SIG-M5 (cell line): ENCODE measurements around the gene SIRT3.
"Not testable (repeated sequence)": the region's sequence is repeated elsewhere in the genome, so short reads cannot be mapped to it uniquely, and the experiment has no call there.

Experiments used
- DNase-seq: peaks from one replicate; lab custom pipeline; 2025; lab: John Stamatoyannopoulos, UW

The SIRT3 gene

DNA sequence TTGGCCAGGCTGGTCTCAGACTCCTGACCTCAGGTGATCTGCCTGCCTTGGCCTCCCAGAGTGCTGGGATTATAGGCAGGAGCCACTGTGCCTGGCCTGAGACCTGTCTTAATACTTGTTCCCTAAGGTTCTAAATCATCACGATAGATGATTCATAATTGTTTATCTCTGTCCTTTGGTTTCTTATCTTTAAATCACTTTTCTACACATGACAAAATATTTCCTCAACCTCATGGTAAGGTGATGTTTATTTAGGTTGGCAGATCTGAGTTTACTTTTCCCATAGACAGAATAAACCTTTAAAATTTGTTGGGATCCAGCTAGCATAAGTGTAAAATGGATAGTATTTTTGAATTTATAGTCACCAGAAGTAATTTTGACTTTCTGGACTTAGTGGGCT lies 4.2 kb upstream of the SIRT3 start:
- DNase-seq, result no peak

DNA sequence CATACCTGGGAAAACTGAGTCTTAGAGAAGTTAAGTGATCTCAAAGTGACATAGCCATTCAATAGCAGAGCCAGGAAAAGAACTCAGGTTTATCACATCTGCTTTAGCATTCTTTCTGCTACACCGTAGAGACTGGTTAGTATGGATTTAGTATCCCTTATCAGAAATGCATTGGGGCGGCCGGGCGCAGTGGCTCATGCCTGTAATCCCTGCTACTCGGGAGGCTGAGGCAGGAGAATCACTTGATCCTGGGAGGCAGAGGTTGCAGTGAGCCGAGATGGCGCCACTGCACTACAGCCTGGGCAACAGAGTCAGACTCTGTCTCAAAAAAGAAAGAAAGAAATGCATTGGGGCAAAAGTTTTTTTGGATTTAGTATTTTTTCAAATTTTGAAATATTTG lies 2.2 kb upstream of the SIRT3 start:
- DNase-seq, result not testable (repeated sequence)

DNA sequence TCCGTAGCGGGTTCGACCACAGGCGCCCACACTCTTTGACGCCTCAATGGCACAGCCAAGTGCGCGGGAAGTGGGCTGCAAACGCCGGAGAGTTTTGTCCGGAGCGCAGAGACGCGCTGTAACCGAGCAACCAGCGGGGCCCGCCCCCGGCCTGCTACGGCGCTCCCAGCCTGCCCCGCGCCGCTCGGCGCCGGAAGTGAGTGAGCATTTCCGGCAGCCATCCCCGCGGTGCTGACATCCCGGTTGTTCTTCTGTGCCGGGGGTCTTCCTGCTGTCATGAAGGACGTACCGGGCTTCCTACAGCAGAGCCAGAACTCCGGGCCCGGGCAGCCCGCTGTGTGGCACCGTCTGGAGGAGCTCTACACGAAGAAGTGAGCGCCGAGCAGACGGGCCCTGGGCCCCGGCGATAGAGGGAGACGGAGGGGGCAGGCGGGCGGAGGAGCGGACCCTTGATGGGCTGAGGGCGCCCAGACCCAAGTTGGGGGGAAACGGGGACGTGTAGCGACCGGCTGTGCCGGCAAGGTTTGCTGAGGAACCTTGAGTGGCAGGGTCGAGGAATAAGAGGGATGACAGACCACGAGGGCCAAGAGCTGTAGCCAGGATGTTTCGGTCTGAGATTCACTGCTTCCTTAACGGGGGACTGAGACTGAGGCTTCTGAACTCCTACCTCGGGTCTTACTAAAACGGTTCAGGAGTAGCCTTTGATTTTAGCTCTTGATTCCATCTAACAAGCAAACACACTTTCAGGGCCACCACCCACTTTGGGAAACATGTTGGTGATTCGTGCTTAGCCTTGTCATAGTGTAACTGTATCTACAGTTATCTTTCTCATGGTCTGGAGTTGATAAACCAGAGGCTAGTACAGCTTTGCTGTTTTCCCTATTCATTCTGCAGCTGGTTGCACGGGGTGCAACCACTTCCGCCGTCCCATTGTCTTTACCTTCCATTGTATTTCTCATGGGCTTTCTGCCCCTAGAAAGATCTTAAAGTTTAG lies 929 bp upstream of the SIRT3 start, which contains the start of gene PSMD13:
Gene PSMD13, plus strand, starts transcription at position 203 of the 994 bp plus-strand sequence. Its CDS starts 74 bp downstream, at position 277.
- no peak for DNase-seq

DNA sequence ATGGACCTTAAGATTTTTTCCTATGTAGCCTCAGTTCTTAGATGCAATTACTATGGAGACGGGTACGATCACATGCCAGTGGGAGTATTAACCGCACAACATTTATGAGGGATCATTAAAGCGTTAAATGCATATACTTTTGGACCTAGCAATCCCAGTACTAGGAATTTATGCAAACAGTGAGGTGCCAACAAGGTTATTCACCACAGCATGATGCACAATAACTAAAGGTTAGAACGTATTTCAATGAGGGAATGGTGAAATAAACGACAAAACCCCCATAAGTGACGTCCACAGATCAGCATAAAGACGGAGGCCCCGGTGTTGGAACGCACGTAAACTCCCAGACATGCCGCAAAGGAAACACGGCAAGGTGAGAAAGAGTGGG lies 539 bp downstream of the SIRT3 start:
- DNase-seq, result no peak

DNA sequence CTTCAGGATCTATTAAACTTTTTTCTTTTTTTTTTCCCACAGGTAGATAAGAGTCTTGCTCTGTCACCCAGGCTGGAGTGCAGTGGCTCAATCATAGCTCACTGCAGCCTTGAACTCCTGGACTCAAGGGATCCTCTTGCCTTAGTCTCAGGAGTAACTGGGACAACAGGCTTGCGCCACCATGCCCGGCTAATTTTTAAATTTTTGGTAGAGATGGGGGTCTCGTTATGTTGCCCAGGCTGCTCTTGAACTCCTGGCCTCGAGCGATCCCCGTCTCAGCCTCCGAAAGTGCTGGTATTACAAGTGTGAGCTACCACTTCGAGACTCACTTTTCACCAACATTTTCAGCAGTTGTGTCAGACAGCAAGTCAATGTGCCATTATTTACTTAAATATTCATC lies 962 bp downstream of the SIRT3 start:
- DNase-seq, result no peak

DNA sequence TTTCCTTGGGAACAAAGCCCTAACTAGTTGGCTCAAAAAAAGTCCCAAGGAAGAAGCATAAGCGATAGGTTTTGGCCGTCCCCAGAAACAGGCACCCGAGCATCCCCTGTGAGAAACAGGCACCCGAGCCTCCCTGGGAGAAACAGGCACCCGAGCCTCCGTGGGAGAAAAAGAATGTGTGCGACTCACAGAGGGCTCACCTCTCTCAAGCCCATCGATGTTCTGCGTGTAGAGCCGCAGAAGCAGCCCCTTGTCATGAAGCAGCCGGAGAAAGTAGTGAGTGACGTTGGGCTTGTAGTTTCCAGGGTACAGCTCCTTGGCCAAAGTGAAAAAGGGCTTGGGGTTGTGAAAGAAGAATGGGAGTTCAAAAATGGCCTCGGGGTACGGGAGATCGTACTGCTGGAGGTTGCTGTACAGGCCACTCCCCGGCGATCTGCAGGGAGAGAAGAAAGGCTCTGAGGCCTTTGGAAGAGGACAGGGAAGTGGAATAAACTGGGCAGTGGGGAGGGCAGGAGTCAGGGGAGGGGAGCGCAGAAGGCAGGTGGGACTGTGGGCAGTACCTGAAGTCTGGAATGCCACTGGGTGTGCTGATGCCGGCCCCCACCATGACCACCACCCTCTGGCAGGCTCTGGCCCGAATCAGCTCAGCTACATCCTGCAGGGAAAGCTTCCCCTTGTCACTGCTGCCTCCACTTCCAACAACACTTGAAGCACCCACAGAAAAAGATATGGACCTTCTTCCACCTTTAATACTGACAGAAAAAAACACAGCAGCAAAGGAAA lies 3.2 kb downstream of the SIRT3 start:
- DNase-seq, result no peak

DNA sequence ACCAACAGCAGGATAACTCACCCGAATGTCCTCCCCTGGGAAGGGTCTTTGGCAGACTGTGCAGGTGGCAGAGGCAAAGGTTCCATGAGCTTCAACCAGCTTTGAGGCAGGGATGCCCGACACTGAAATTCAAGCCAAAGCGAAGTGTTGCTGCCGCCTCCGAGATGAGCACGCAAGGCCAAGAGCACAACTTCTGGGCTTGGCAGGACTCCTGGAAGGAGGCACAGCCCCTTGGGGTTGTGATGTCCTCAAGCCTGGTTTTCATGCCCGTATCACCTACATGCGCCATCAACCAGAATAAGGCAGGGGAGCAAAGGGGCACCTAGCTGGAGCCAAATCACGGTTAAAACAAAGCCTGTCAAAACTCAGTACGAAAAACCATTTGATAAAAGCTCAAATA lies 5.7 kb downstream of the SIRT3 start:
- DNase-seq, result no peak

DNA sequence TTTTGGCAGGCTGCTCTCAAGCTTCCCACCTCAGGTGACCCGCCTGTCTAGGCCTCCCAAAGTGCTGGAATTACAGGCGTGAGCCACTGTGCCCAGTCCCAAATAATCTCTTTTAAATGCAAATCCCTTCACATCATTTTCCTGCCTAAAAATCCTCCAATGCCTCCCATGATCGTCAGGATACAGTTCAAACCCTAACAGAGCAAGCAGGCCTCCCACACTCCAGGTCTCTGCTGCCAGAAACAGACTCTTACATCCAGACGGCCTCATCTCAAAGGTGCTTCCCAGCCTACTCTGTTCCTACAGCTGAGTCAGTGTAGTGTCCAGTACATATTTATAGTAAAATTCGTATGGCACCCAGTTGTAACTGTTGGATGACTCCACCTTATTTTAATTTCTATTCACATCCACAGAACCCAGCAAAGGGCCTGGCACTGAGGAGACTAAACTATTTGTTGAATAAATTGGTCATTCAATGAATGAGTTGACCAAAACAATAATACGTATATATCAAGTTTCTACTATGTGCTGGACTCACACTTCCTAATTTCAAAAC lies 8.2 kb downstream of the SIRT3 start:
- no peak for DNase-seq

DNA sequence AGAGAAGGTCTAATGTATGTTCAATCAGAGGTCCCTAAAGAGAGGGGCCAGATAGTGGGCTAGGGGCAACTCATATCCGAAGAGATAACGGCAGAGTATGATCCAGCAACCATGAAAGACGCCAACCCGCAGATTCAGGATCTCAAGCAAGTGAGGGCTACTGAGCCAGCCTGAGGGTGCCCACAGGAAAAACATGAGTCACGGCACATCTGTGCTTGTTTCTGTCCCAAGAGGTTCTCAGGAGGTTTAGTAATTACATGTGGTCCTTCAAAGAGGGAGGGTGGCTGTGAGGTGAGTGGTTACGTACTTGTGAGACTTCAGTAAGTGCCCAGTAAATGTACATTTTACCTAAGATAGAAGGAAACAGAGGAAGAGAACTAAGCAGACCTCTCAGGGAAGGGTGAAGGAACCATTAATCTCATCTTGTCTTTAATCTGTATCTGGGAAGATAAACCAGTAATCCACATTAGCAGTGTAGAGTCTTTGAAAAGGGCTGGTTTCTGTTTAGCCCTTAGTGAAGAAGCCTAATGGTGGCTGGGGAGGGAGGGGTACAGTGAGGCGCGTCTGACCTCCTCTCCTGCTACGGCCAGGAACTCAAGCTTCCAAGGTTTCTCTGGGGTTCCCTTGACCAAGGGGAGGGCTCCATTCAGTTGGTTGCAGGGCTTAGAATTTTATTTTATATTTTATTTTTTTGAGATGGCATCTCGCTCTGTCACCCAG lies 10.2 kb downstream of the SIRT3 start:
- DNase-seq, result no peak

DNA sequence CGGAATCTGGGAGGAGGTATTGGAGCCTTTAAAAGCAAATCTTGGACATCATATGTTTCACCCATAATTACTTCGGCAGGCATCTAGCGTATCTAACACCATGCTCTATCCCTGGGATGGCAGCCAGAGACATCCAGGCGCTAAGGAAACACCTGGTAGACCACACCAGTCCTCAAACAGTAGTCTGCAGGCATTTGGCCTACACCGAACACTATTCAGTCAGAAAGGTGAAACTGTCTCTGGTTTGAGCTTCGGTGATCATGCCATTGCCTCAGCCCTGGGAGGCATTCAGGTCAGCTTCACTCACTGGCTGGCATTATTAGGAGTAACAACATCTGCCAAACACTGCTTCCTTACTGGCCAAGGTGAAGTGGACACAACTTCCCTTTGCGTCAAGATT lies 11.7 kb downstream of the SIRT3 start:
- no peak for DNase-seq

DNA sequence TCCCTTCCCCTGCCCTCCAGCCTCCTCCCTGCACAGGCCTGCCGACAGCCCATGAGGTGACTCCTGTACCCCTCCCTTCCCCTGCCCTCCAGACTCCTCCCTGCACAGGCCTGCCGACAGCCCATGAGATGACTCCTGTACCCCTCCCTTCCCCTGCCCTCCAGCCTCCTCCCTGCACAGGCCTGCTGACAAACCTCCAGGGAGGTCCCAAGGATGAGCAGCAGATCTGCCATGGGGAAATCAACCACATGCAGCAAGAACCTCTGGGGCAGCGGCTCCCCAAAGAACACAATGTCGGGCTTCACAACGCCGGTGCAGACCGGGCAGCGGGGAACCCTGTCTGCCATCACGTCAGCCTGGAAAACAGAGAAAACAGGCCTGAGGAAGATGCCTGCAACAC lies 12.3 kb downstream of the SIRT3 start:
- DNase-seq, result no peak

DNA sequence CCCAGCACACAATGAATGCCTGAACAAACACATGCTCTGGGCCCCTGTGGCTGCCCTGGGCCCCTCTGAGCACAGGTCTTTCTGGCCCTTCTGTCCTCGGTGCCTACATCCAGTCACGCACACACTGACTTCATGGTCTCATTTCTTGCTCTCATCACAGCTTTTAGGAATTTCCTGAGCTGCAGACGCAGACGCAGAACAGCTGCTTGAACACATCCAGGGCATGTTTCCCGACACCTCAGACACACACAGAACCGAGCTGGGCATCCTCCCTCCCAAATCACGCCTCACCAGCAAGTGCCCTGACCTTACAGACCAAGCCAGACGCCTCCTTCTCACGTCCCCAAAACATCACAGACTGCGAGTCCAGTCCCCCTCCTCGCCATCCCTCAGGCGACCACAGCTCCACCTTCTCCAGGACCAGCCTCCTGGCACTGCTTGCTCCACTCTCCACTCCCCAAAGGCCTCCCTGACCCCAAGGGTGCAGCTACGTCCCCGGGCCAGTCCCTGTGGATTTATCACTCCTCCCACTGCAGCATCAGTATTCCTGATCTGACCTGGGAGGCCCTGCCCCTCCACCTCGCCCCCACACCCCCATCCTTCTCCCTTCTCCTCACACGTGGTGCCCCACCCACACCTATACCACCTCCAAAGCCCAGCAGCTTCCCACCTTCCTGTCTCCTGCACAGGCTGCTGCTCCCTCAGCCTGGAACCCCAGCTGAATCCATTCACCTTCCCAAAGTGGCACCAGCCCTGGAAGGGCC lies 12.9 kb downstream of the SIRT3 start:
- no peak for DNase-seq

DNA sequence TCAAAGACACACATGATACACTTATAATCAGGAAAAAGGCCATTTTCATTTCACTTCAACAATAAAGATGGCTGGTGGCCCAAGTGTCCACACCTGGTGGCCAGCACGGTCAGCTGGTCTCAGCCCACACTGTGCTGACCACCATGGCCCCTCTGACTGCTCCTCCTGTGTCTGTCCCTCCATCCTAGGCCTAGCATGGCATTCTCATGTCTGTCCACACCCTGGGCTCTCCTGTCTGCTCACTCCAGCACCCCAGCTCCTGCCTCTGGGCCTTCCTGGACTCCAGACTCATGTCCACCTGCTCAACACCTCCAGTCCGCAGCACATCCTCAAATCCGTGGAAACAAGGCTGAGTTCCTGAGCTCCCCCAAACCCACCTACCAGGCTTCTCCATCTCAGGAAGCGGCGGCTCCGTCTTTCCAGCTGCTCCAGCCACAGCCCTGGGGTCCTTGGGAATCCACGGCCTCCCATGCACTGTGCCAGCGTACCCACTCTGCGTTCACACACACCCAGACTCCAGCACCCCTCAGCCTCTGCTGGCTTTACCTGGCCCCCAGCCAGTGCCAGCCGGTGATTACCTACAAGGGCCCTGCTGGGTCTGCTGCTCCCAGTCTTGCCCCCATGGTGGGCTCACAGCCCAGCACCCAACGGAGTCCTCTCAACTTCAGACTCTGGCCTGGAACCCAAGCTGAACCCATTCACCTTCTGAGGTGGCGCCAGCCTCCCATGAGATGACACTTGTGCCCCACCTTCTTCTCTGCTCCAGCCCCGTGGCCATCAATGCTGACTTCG lies 13.9 kb downstream of the SIRT3 start:
- DNase-seq, result no peak

DNA sequence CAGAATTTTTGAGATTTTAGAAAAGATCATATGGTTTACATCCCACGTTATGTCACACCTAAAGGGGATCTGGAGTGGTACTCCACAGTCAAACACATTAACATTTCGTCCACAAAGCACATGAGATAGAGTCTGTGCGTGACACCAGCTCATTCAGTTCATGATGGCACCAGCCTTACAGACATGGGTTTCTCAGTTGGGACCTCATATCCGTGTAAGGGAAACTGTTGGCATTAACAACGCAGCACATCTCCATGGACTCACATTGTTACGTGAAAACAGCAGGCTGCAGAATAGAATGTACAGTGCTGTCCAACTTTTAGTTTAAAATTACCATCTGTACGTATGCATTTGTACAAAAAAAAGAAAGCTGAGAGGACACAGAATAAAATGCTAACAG lies 14.6 kb downstream of the SIRT3 start:
- DNase-seq, result no peak

DNA sequence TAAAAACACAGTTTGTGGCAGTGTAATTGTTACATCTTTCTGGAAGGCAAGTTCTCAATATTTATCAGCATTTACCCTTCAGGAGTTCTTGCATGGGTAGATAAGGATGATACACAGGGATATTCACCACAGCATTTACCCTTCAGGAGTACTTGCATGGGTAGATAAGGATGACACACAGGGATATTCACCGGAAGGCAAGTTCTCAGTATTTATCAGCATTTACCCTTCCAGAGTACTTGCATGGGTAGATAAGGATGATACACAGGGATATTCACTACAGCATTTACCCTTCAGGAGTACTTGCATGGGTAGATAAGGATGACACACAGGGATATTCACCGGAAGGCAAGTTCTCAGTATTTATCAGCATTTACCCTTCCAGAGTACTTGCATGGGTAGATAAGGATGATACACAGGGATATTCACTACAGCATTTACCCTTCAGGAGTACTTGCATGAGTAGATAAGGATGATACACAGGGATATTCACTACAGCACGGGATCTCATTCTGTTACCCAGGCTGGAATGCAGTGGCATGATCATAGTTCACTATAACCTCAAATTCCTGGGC lies 15.4 kb downstream of the SIRT3 start:
- not testable (repeated sequence) for DNase-seq

DNA sequence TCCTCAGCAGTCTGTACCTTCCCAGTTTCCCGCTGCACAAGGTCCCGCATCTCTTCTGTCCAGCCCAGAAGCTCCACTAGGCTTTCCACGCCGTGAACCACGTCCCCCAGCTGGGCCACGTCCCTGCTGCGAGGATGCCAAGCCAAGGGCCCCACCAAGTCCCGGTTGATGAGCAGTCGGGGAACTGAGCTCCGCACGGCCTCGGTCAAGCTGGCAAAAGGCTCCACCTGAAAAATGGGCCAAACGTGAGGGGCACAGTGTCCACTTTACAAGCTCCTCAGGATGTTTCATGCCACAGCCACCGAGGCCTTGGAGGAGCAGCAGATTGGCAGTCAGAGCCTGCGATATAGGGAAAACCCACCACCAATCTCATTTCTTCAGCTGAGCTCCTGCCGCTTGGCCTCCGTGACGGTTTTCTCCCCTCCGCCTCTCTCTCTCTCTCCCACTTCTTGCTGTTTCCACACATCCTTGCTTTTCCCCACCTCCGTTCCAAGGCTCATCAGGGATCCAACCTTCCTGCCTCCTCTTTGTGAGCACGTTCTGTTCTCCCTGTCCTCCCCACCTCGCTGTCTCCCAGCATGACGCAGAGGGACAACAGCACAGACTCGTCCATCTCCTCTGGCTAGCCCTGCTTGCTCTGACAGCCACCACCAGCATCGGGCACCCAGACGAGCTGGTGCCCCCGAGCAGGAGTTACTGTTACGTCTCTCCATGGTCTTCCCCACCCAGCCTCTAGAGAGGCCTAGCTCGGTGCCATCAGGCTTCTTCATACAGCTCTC lies 17.1 kb downstream of the SIRT3 start:
- no peak for DNase-seq

DNA sequence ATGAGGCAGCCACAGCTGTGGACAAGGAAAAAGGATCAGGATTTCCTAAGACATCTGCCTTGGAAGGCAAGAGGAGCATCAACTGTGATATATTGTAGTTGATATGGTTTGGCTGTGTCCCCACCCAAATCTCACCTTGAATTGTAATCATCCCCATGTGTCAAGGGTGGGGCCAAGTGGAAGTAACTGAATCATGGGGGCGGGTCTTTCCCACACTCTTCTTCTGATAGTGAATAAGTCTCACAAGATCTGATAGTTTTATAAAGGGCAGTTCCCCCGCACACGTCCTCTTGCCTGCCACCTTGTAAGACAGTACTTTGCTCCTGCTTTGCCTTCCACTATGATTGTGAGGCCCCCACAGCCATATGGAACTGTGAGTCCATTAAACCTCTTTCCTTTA lies 18.4 kb downstream of the SIRT3 start:
- no peak for DNase-seq

DNA sequence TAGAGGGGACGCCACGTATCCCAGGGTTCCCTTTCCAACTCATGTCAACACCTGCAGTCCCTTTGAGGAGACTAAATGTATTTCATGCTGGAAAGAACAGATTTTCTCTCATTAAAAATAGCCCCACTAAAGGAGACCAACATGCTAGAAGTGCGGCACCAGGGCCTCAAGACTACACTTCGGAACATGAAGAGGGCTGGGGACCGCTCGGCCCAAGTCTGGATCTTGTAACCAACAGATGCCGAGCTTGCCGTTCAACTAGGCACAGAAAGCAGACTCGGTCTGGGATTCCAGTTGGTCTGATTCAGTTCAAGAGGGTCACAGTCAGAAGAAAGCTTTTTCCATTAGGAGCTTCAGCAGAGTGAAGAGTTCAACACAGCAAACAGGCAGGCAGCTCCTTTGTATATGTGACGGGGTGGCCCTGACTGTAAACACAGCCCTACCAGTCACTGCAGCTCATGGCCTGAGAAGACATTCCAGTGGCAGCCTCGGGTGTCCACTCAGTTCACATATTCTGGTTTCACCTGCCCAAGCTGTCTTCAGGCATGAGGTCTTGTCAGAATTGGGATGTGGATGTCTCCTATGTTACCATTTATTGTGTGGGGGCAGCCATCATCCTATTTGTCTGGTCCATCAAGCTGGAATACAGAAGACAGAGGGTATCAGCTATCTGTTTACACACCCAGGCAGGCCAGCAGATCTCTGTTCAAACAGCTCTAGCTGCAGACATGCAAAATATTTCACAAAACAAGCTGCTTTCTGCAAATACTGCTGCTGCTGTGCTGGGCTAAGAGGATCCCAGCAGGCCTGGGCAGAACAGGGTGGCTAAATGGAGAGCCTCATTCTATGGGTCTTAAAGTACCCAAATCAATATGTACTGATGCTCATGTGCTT lies 19.8 kb downstream of the SIRT3 start:
- DNase-seq, result no peak
